Ectodermal cell (in vitro differentiated cells): ENCODE data around the gene PLAGL2.

Source experiments
- H3K27ac ChIP-seq: 2 replicates; pipeline ENCODE4 v1.7.0; 2013; ENCODE audit warnings: mild to moderate bottlenecking, low read depth, low read length; ENCODE audit not compliant: insufficient read depth, poor library complexity, severe bottlenecking
- H3K27me3 ChIP-seq: 2 replicates; pipeline ENCODE4 v1.7.0; 2013; ENCODE audit warnings: mild to moderate bottlenecking, low read length; ENCODE audit not compliant: insufficient read depth, control insufficient read depth, poor library complexity, severe bottlenecking
- H3K36me3 ChIP-seq: one replicate; pipeline ENCODE4 v1.7.0; 2013; ENCODE audit warnings: low read length; ENCODE audit not compliant: control insufficient read depth, insufficient read depth
- H3K4me1 ChIP-seq: one replicate; pipeline ENCODE4 v1.7.0; 2013; ENCODE audit warnings: low read length; ENCODE audit not compliant: control insufficient read depth, insufficient read depth
- H3K4me3 ChIP-seq: 2 replicates; pipeline ENCODE4 v1.7.0; 2013; ENCODE audit warnings: low read depth, low read length, control low read depth; ENCODE audit not compliant: insufficient read depth
- H3K9me3 ChIP-seq: 2 replicates; pipeline ENCODE4 v1.7.0; 2013; ENCODE audit warnings: mild to moderate bottlenecking, low read length, moderate library complexity; ENCODE audit not compliant: control insufficient read depth
- WGBS, 2 experiments: methylation state at CpG; one replicate each; pipeline ENCODE4 v1.1.7; 2013; ENCODE audit warnings: missing lambda C conversion rate in 2 of 2; 5-methylcytosine and 5-hydroxymethylcytosine counted together

Gene PLAGL2

DNA sequence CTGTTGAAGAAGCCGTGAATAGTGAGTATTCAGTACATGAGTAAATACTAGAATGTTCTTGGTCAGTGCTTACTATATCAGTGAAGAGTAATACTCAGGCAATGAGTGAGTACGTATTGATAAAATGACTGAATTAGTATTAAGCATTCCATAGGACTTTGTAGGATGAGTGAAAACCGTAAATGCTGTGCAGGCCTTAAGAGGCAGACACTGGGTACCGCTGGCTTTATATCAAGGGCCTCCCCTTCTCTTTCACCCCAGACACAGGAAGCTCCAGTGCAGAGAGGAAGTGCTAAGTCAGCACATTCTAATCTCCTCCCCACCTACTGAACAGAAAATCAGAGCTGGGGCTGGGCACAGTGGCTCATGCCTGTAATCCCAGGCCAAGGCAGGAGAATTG lies 24.3 kb upstream of the PLAGL2 start:
- Histone ChIP-seq H3K4me1 (no peaks in the 10 kb centered on the region), H3K9me3 (no peaks in the 10 kb centered on the region), H3K4me3 (no peak overlapping the region), H3K27me3 (no peaks in the 10 kb centered on the region), H3K36me3 (peaks cover 37% of the 10 kb centered on the region), H3K27ac (no peak overlapping the region)
- 91 to 97% methylated on average over 4 of the region's 4 CpGs for WGBS, 2 experiments

DNA sequence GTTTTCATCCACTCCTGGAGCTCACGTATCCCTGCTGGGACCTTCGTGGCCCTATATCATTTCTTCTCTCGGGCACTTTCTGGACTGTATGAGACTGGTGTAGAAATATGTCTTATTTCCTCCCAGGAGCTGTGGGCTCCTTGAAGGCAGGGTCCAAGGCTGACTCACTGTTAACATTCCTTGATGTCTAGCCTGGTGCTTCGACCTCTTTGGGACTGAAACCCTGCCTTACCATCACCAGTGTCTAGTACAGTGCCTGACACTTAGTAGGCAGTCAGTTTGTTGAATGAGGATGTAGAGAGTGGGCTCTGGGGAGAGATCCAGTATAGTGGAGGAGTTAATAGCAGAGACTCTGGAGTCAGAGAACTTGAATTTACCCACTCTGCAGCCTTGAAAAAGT lies 23.7 kb upstream of the PLAGL2 start:
- no peaks in the 10 kb centered on the region for H3K9me3 ChIP-seq
- no peaks in the 10 kb centered on the region for H3K27me3 ChIP-seq
- WGBS, 2 experiments = 95 to 98% methylated on average over 4 of the region's 4 CpGs
- peaks cover 37% of the 10 kb centered on the region for H3K36me3 ChIP-seq
- no peak overlapping the region for H3K27ac ChIP-seq
- no peaks in the 10 kb centered on the region for H3K4me1 ChIP-seq
- H3K4me3 ChIP-seq = no peak overlapping the region

DNA sequence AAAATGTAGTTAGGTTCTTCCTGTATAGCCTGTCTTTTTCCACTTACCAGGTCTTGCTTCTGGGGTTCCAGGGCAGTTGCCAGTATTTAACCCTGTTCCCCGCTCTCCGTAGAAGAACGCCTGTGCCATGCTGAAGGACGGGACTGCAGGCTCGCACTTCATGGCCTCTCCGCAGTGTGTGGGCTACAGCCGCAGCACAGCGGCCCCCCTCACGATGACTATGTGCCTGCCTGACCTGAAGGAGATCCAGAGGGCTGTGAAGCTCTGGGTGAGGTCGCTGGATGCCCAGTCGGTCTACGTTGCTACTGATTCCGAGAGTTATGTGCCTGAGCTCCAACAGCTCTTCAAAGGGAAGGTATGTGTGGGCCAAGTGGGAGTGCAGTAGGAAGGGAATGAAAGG lies 23.2 kb upstream of the PLAGL2 start:
- Histone ChIP-seq H3K4me1 (no peaks in the 10 kb centered on the region), H3K4me3 (no peak overlapping the region), H3K36me3 (peaks cover 37% of the 10 kb centered on the region), H3K27me3 (no peaks in the 10 kb centered on the region), H3K27ac (no peak overlapping the region), H3K9me3 (no peaks in the 10 kb centered on the region)
- WGBS, 2 experiments = 96 to 97% methylated on average over 13 of the region's 13 CpGs

DNA sequence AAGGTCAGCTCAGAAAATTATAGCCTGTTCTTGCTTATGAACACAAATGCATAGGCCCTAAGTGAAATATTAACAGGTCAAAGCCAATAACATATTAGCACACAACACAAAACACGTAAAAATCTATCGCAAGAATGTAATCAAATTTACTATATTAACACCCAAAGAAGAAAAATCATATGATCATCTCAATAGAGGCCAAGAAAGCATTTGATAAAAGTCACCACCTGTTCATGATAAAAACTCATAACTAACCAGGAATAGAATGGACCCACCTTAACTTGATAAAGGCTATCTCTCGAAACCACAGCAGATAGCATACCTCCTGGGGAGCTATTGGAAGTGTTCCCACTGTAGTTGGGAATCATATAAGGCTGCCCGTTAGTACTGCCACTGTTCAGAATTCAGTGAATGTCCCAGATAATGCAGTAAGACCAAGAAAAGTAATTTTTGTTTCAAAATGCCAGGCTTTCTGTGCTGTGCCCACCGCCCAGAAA lies 21.8 kb upstream of the PLAGL2 start:
- H3K27me3 ChIP-seq = no peaks in the 10 kb centered on the region
- no peaks in the 10 kb centered on the region for H3K4me1 ChIP-seq
- 92 to 95% methylated on average over 5 of the region's 5 CpGs for WGBS, 2 experiments
- no peaks in the 10 kb centered on the region for H3K9me3 ChIP-seq
- H3K27ac ChIP-seq = no peak overlapping the region
- H3K36me3 ChIP-seq = peaks cover 29% of the 10 kb centered on the region
- H3K4me3 ChIP-seq = no peak overlapping the region

DNA sequence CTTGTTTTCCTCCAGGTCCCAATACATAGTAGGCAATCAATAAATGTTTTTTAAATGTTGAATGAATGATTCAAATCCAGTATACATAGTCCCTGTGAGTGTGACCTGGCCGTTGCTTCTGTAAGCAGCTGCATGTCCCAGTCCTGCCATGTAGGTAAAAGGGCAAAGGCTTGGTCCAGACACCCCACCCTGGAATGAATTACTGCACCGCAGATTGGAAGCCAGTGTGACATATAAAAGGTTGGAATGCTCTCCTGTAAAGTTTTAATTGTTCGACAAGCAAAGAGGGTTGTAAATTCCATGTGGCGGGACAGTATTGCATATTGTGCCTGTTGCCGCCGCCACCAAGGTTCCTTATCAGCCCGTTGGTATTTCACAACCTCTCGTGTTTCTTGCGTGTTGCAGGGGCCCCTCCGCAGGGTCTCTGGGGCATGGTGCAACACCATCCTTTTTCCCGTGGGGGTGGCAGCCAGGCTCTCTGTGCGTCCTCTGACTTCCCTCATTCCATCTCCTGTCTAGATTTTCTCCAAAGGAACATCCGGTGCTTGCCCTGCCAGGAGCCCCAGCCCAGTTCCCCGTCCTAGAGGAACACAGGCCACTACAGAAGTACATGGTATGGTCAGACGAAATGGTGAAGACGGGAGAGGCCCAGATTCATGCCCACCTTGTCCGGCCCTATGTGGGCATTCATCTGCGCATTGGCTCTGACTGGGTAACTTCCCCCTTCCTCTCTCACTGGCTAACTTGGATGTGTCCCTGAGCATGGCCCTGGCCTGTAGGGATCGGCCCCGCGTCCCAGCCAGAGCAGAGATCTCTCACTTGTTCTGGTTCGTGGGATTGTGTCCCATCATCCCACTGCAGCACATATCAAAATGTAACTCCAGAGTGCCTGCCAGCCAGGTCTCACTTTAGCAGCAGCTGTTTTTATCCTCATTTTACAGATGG lies 20.5 kb upstream of the PLAGL2 start:
- H3K36me3 ChIP-seq = peaks cover 25% of the 10 kb centered on the region
- H3K9me3 ChIP-seq = no peaks in the 10 kb centered on the region
- 93 to 95% methylated on average over 22 of the region's 22 CpGs for WGBS, 2 experiments
- H3K27me3 ChIP-seq = no peaks in the 10 kb centered on the region
- H3K27ac ChIP-seq = no peak overlapping the region
- no peak overlapping the region for H3K4me3 ChIP-seq
- H3K4me1 ChIP-seq = no peaks in the 10 kb centered on the region

DNA sequence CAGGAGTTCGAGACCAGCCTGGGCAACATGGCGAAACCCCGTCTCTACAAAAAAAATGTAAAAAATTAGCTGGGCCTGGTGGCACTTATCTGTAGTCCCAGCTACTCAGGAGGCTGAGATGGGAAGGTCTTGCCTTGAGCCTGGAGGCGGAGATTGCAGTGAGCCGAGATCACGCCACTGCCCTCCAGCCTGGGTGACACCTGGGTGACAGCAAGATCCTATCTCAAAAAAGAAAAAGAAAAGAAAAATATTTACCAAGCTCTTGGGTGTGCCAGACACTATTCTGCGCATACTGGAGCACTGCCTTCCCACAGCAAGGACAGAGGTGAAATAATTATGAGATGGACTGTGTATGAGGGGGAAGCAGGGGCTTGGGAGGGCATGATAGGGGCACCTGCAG lies 19.8 kb upstream of the PLAGL2 start:
- H3K27ac ChIP-seq = no peak overlapping the region
- H3K4me3 ChIP-seq = no peak overlapping the region
- H3K27me3 ChIP-seq = no peaks in the 10 kb centered on the region
- H3K36me3 ChIP-seq = peaks cover 30% of the 10 kb centered on the region
- WGBS, 2 experiments = 92 to 96% methylated on average over 7 of the region's 7 CpGs
- no peaks in the 10 kb centered on the region for H3K4me1 ChIP-seq
- H3K9me3 ChIP-seq = no peaks in the 10 kb centered on the region

DNA sequence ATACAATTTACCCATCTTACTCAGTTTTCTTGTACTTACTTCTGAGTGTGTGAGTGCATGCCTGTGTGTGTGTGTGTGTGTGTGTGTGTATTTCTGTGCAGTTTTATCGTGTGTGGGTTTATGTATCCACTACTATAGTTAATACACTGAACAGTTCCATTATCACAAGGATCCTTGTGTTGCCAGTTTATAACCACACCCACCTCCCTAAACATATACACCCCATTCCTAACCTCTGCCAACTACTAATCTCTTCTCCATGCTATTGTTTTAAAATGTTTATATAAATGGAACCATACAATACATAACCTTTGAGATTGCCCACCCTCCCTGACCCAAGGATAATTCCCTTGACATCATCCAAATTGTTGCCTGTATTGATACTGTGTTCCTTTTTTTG lies 18.8 kb upstream of the PLAGL2 start:
- no peaks in the 10 kb centered on the region for H3K9me3 ChIP-seq
- H3K27ac ChIP-seq = no peak overlapping the region
- no peaks in the 10 kb centered on the region for H3K4me1 ChIP-seq
- no peaks in the 10 kb centered on the region for H3K27me3 ChIP-seq
- H3K36me3 ChIP-seq = peaks cover 24% of the 10 kb centered on the region
- H3K4me3 ChIP-seq = no peak overlapping the region
- no CpG with 5 or more reads among the region's 1 CpG for WGBS, 2 experiments

DNA sequence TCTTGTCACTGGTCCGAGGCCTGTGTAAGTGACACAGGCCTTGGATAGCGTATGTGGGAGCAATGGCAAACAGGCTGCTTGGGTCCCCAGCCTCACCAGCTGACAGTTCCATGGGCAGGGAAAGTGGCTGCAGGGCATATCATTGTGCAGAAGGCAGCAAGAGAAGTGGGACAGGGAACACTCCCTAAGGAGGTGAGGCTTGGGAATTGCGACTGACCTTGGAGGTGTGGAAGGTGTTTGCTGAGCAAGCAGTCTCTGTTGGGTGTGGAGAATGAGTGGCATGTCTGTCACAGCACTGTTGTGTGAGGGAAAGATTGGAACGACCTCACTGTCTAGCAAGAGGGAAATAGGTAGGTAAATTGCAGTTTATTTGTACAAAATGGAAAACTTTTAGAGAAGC lies 16.9 kb upstream of the PLAGL2 start:
- no peaks in the 10 kb centered on the region for H3K4me1 ChIP-seq
- H3K27me3 ChIP-seq = no peaks in the 10 kb centered on the region
- no peak overlapping the region for H3K4me3 ChIP-seq
- H3K36me3 ChIP-seq = peaks cover 16% of the 10 kb centered on the region
- H3K27ac ChIP-seq = no peak overlapping the region
- WGBS, 2 experiments = 92 to 96% methylated on average over 4 of the region's 4 CpGs
- no peaks in the 10 kb centered on the region for H3K9me3 ChIP-seq

DNA sequence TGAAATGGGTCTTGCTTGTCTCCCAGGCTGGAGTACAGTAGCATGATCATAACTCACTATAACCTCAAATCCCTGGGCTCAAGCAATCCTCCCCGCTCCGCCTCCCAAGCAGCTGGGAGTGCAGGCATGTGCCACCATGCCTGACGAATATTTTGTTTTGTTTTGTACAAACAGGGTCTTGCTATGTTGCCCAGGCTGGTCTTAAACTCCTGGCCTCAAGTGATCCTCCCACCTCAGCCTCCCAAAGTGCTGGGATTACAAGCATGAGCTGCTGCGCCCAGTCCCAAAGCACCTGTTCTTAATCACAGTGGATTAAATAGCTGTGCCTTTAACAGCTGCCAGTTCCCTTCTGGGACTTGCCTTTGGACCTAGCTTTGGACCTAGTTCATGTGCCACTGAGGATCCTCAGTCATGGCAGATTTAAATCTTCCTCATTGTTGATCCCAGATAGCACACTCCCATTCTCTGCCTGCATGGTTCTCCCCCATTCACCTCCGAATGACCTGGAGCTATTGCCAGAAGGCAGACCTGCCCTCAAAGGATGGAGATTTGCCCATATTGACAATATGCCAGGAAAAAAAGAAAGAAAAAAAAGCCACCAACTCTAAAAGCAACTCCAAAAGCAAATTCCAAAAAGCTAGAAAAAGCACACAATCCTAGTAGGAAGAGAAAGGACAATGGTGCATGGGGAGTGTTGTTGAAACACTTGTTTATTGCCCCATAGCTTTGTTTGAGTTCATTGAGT lies 10.8 kb upstream of the PLAGL2 start:
- Histone ChIP-seq H3K9me3 (no peaks in the 10 kb centered on the region), H3K4me3 (no peak overlapping the region), H3K4me1 (no peaks in the 10 kb centered on the region), H3K27me3 (no peaks in the 10 kb centered on the region), H3K27ac (no peak overlapping the region), H3K36me3 (peaks cover 22% of the 10 kb centered on the region)
- 92 to 93% methylated on average over 5 of the region's 5 CpGs for WGBS, 2 experiments
